ENCODE data around the gene RHOBTB1. TPM values are rescaled to one million over a fixed set of nuclear protein-coding genes. Genes with fewer than 3 reads are reported as not detected.
A peak's percentile ranks its signal among the peaks of the same experiment; 100 is the strongest.

Gene RHOBTB1, protein sequence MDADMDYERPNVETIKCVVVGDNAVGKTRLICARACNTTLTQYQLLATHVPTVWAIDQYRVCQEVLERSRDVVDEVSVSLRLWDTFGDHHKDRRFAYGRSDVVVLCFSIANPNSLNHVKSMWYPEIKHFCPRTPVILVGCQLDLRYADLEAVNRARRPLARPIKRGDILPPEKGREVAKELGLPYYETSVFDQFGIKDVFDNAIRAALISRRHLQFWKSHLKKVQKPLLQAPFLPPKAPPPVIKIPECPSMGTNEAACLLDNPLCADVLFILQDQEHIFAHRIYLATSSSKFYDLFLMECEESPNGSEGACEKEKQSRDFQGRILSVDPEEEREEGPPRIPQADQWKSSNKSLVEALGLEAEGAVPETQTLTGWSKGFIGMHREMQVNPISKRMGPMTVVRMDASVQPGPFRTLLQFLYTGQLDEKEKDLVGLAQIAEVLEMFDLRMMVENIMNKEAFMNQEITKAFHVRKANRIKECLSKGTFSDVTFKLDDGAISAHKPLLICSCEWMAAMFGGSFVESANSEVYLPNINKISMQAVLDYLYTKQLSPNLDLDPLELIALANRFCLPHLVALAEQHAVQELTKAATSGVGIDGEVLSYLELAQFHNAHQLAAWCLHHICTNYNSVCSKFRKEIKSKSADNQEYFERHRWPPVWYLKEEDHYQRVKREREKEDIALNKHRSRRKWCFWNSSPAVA
- 14.4 TPM for total RNA-seq (ENCODE audit: unreplicated experiment)
- long read RNA-seq, full-length matches to known transcripts: 1 of 2 reads
- long read RNA-seq, partial matches to known transcripts: 0 of 2 reads
- long read RNA-seq, other reads (novel, unspliced or antisense): 1 of 2 reads

GRCh38 chr10:60944058-60944909, at the start of gene RHOBTB1:
RHOBTB1 (minus strand) TSS chr10:60944185; CDS start chr10:60911542, 32,643 bp downstream.
- peak; percentile 85 for DNase-seq
- TF ChIP-seq, protein P1, sequence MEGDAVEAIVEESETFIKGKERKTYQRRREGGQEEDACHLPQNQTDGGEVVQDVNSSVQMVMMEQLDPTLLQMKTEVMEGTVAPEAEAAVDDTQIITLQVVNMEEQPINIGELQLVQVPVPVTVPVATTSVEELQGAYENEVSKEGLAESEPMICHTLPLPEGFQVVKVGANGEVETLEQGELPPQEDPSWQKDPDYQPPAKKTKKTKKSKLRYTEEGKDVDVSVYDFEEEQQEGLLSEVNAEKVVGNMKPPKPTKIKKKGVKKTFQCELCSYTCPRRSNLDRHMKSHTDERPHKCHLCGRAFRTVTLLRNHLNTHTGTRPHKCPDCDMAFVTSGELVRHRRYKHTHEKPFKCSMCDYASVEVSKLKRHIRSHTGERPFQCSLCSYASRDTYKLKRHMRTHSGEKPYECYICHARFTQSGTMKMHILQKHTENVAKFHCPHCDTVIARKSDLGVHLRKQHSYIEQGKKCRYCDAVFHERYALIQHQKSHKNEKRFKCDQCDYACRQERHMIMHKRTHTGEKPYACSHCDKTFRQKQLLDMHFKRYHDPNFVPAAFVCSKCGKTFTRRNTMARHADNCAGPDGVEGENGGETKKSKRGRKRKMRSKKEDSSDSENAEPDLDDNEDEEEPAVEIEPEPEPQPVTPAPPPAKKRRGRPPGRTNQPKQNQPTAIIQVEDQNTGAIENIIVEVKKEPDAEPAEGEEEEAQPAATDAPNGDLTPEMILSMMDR (IDR thresholded peaks at IDR 0.05; ENCODE audit: partially characterized antibody, unreplicated experiment): no peak
- peak within 1 kb of the TSS; percentile 96 for H3K27ac Mint-ChIP-seq (ENCODE audit: unreplicated experiment)
- no peaks in the 10 kb centered on the region for H3K36me3 Mint-ChIP-seq (ENCODE audit: unreplicated experiment)
- peak within 1 kb of the TSS; percentile 96 for H3K4me3 Mint-ChIP-seq (ENCODE audit: unreplicated experiment)
- peaks cover 12% of the 10 kb centered on the region for H3K27me3 Mint-ChIP-seq (ENCODE audit: unreplicated experiment)
- H3K9me3 Mint-ChIP-seq (ENCODE audit: unreplicated experiment): peaks cover 8% of the 10 kb centered on the region
- H3K4me1 Mint-ChIP-seq (ENCODE audit: low read depth, unreplicated experiment): peaks cover 14% of the 10 kb centered on the region

DNA sequence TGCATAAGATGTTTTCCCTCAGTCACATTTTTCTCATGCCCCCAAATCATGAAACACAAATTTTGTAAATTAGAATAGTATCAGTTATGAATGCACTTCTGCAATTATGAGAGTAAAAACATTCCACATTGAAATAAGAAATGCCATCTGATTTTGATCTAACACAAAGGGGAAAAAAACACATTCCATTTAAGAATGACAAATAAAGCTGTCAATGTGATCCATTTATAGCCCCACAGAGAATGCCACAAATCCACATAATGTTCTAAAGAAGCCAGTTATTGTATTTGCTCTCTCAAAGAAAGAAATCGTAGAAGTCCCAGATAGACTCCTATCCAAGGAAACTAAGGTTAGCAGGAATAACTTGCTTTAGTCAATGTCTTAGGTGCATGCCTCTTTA, 48.7 kb upstream of the RHOBTB1 start:
- no peak overlapping the region for H3K4me3 Mint-ChIP-seq (ENCODE audit: unreplicated experiment)
- no peaks in the 10 kb centered on the region for H3K9me3 Mint-ChIP-seq (ENCODE audit: unreplicated experiment)
- no peaks in the 10 kb centered on the region for H3K27me3 Mint-ChIP-seq (ENCODE audit: unreplicated experiment)
- no peaks in the 10 kb centered on the region for H3K4me1 Mint-ChIP-seq (ENCODE audit: low read depth, unreplicated experiment)
- TF ChIP-seq, protein P1 (IDR thresholded peaks at IDR 0.05; ENCODE audit: partially characterized antibody, unreplicated experiment): no peak
- H3K36me3 Mint-ChIP-seq (ENCODE audit: unreplicated experiment): no peaks in the 10 kb centered on the region
- no peak for DNase-seq
- H3K27ac Mint-ChIP-seq (ENCODE audit: unreplicated experiment): no peak overlapping the region

DNA sequence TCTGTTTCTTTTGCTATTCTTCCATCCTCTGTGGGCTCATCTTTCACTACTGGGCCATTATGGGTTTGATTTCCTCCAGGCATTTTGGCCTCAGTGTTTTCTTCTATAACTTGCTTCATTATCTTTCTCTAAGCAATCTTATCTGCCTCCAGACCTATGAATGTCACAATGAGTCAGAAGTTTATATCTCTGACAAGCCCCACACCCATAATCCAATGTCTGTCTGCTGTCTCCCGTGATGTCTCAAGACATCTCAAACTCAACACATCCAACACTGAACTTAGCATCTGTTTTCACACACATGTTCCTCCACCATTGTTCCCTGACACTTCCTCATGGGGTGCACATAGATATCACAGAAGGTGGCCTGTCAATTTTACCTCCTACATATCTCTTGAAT, 46.7 kb upstream of the RHOBTB1 start:
- H3K27me3 Mint-ChIP-seq (ENCODE audit: unreplicated experiment): no peaks in the 10 kb centered on the region
- TF ChIP-seq, protein P1 (IDR thresholded peaks at IDR 0.05; ENCODE audit: partially characterized antibody, unreplicated experiment): no peak
- H3K36me3 Mint-ChIP-seq (ENCODE audit: unreplicated experiment): no peaks in the 10 kb centered on the region
- H3K4me1 Mint-ChIP-seq (ENCODE audit: low read depth, unreplicated experiment): no peaks in the 10 kb centered on the region
- no peaks in the 10 kb centered on the region for H3K9me3 Mint-ChIP-seq (ENCODE audit: unreplicated experiment)
- H3K27ac Mint-ChIP-seq (ENCODE audit: unreplicated experiment): no peak overlapping the region
- H3K4me3 Mint-ChIP-seq (ENCODE audit: unreplicated experiment): no peak overlapping the region
- DNase-seq: no peak

DNA sequence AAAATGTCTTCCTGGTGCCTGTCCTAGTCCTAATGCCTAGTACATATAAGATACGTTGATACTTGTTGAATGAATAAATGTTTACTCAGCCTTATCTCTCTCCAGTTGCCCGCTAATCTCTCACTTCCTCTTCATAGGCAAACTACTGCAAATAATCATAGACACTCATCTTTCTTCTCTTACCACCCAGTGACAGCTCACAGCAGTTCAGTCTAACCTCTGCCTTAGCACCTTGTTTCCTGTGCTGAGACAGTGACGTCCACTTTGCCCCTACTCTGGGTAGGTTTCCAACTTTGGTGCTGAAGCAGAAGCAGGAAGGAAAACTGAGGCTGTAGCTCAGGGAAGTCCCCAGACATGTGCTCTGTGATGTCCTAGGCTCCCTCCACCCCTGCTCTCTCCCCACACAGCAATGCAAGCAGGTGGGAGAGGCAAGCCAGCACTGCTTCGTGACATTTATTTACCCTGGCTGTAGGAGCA, 45.5 kb upstream of the RHOBTB1 start:
- no peak overlapping the region for H3K4me3 Mint-ChIP-seq (ENCODE audit: unreplicated experiment)
- H3K27ac Mint-ChIP-seq (ENCODE audit: unreplicated experiment): no peak overlapping the region
- H3K9me3 Mint-ChIP-seq (ENCODE audit: unreplicated experiment): no peaks in the 10 kb centered on the region
- TF ChIP-seq, protein P1 (IDR thresholded peaks at IDR 0.05; ENCODE audit: partially characterized antibody, unreplicated experiment): no peak
- no peaks in the 10 kb centered on the region for H3K36me3 Mint-ChIP-seq (ENCODE audit: unreplicated experiment)
- H3K4me1 Mint-ChIP-seq (ENCODE audit: low read depth, unreplicated experiment): no peaks in the 10 kb centered on the region
- H3K27me3 Mint-ChIP-seq (ENCODE audit: unreplicated experiment): no peaks in the 10 kb centered on the region
- no peak for DNase-seq
